HCT116 (cell line): Measurements from ENCODE around the gene ADGRG6. TPM values are rescaled to one million over a fixed set of nuclear protein-coding genes. Genes with fewer than 3 reads are reported as not detected.
A peak's percentile ranks its signal among the peaks of the same experiment; 100 is the strongest.

Source experiments
- ATAC-seq: fragments of 200-7000 bp; cut with Tn5 transposase; 2 replicates; pipeline ENCODE4 v1.9.1; 2020; ENCODE audit warnings: mild to moderate bottlenecking, moderate library complexity
- BruUV-seq: library from RNA; stranded (reverse); fragments of 400-500 nt; replicated peaks from 2 replicates; lab custom pipeline; 2021; lab: Mats Ljungman, UMichigan
- CTCF ChIA-PET: fragments of 300-600 bp; sonication (Branson Sonifier 250); formaldehyde crosslinking; loops from one replicate; lab custom pipeline; 2021; ENCODE audit warnings: antibody characterized with exemption; lab: Charles Lee
- POLR2A ChIA-PET: fragments of 300-600, 350-600 bp; sonication (Branson Sonifier 250); formaldehyde crosslinking; loops from one replicate; lab custom pipeline; 2021; ENCODE audit warnings: antibody characterized with exemption; lab: Charles Lee
- RAD21 ChIA-PET, 2 experiments: fragments of 300-600 bp; sonication (Branson Sonifier 250); formaldehyde crosslinking; loops; one replicate each; lab custom pipeline; 2023; ENCODE audit warnings: low total read pairs in 2 of 2; ENCODE audit not compliant: uncharacterized antibody in 2 of 2, unreplicated experiment in 2 of 2, low non-redundant PET in 1 of 2; lab: Charles Lee
- DNase-seq: peaks from one replicate; pipeline ENCODE4 v3.0.0-alpha.2; 2010; ENCODE audit warnings: low read depth, low spot score
- H2AFZ ChIP-seq: fragments of 200-600 bp; shearing (Covaris generic), sonication (generic); 2 replicates; pipeline ENCODE4 v1.6.1; 2017; ENCODE audit warnings: low read depth, mixed run types, mixed read lengths, antibody characterized with exemption, low read length; ENCODE audit not compliant: poor library complexity, severe bottlenecking
- H3K27ac ChIP-seq: 2 replicates; pipeline ENCODE4 v1.5.1; 2012; ENCODE audit warnings: low read depth, low read length
- H3K27me3 ChIP-seq: fragments of 200-600 bp; sonication (generic); 2 replicates; pipeline ENCODE4 v1.6.1; 2016; ENCODE audit warnings: mixed run types, low read length, mixed read lengths; ENCODE audit not compliant: insufficient read depth
- H3K36me3 ChIP-seq, 2 experiments: fragments of 200-500 bp in 1 of 2; fragments of 200-600 bp in 1 of 2; sonication (Bioruptor generic) in 1 of 2; sonication (generic) in 1 of 2; 2 replicates each; pipeline versions ENCODE4 v1.5.1 to v1.6.1; 2014 to 2016; ENCODE audit warnings: low read length in 2 of 2, inconsistent platforms in 1 of 2, mixed read lengths in 1 of 2, mixed run types in 1 of 2; ENCODE audit not compliant: insufficient read depth in 2 of 2, control insufficient read depth in 1 of 2
- H3K4me1 ChIP-seq, 2 experiments: fragments of 200-600 bp in 1 of 2; sonication (generic) in 1 of 2; 2 replicates each; pipeline versions ENCODE4 v1.5.1 to v1.6.1; 2012 to 2017; ENCODE audit warnings: low read length in 2 of 2, inconsistent platforms in 1 of 2, mild to moderate bottlenecking in 1 of 2, mixed read lengths in 1 of 2, mixed run types in 1 of 2, moderate library complexity in 1 of 2; ENCODE audit not compliant: insufficient read depth in 2 of 2, control insufficient read depth in 1 of 2
- H3K4me2 ChIP-seq: fragments of 200-600 bp; sonication (generic); 2 replicates; pipeline ENCODE4 v1.6.1; 2017; ENCODE audit warnings: mixed run types, low read length, mixed read lengths
- H3K4me3 ChIP-seq, 2 experiments: fragments of 200-600 bp in 1 of 2; sonication (generic) in 1 of 2; replicated peaks in 1 of 2; 2 replicates each; pipeline ENCODE4 v1.5.1; 2011 to 2016; ENCODE audit warnings: low read length in 2 of 2, control low read depth in 1 of 2, low read depth in 1 of 2, mild to moderate bottlenecking in 1 of 2, mixed read lengths in 1 of 2, mixed run types in 1 of 2
- H3K79me2 ChIP-seq: fragments of 200-600 bp; sonication (generic); 2 replicates; pipeline ENCODE4 v1.6.1; 2017; ENCODE audit warnings: mild to moderate bottlenecking, mixed run types, low read length, moderate library complexity, mixed read lengths; ENCODE audit not compliant: insufficient read depth
- H3K9ac ChIP-seq: fragments of 200-600 bp; sonication (generic); 2 replicates; pipeline ENCODE4 v1.6.1; 2016; ENCODE audit warnings: low read length, mixed read lengths
- H3K9me2 ChIP-seq: fragments of 200-600 bp; sonication (generic), shearing (Covaris generic); 2 replicates; pipeline ENCODE4 v1.6.1; 2017; ENCODE audit warnings: mixed run types, mild to moderate bottlenecking, moderate library complexity; ENCODE audit not compliant: insufficient read depth
- H3K9me3 ChIP-seq, 2 experiments: fragments of 200-500 bp in 1 of 2; fragments of 200-600 bp in 1 of 2; sonication (Bioruptor generic) in 1 of 2; sonication (generic) in 1 of 2; 2 replicates each; pipeline ENCODE4 v1.6.1; 2014 to 2017; ENCODE audit warnings: low read length in 2 of 2, mixed read lengths in 2 of 2, inconsistent platforms in 1 of 2, low read depth in 1 of 2, mild to moderate bottlenecking in 1 of 2, mixed run types in 1 of 2, moderate library complexity in 1 of 2; ENCODE audit not compliant: control insufficient read depth in 1 of 2, insufficient read depth in 1 of 2
- H4K20me1 ChIP-seq: fragments of 200-600 bp; sonication (generic), shearing (Covaris generic); 2 replicates; pipeline ENCODE4 v1.6.1; 2017; ENCODE audit warnings: mixed run types, mild to moderate bottlenecking, moderate library complexity; ENCODE audit not compliant: insufficient read depth
- ATF3 ChIP-seq: IDR thresholded peaks from 2 replicates; pipeline ENCODE4 v1.6.1; 2012
- CBX3 ChIP-seq: IDR thresholded peaks from 2 replicates; pipeline ENCODE4 v1.6.1; 2012; ENCODE audit warnings: low read depth
- EGR1 ChIP-seq: IDR thresholded peaks from 2 replicates; pipeline ENCODE4 v1.6.1; 2012; ENCODE audit warnings: low read depth
- ELF1 ChIP-seq: IDR thresholded peaks from 2 replicates; pipeline ENCODE4 v1.6.1; 2012; ENCODE audit warnings: low read depth, borderline replicate concordance
- FOSL1 ChIP-seq: IDR thresholded peaks from 2 replicates; pipeline ENCODE4 v1.6.1; 2012; ENCODE audit warnings: low read depth
- JUND ChIP-seq: IDR thresholded peaks from 2 replicates; pipeline ENCODE4 v1.6.1; 2012
- MAX ChIP-seq: IDR thresholded peaks from 2 replicates; pipeline ENCODE4 v1.6.1; 2012
- POLR2A ChIP-seq: IDR thresholded peaks from 2 replicates; pipeline ENCODE4 v1.7.0; 2011; ENCODE audit warnings: borderline replicate concordance; ENCODE audit not compliant: insufficient read depth, insufficient read length; ENCODE audit errors: extremely low read depth
- SIN3A ChIP-seq: IDR thresholded peaks from 2 replicates; pipeline ENCODE4 v1.6.1; 2012; ENCODE audit warnings: low read depth
- SP1 ChIP-seq: IDR thresholded peaks from 2 replicates; pipeline ENCODE4 v1.6.1; 2012; ENCODE audit warnings: low read depth
- SRF ChIP-seq: IDR thresholded peaks from 2 replicates; pipeline ENCODE4 v1.6.1; 2012; ENCODE audit warnings: low read depth
- TCF7L2 ChIP-seq: IDR thresholded peaks from 2 replicates; pipeline ENCODE4 v1.7.0; 2011; ENCODE audit warnings: borderline replicate concordance, inconsistent platforms; ENCODE audit not compliant: insufficient read depth, insufficient read length; ENCODE audit errors: extremely low read depth
- YY1 ChIP-seq: IDR thresholded peaks from 2 replicates; pipeline ENCODE4 v1.6.1; 2011; ENCODE audit warnings: low read length, low read depth, moderate library complexity, mild to moderate bottlenecking; ENCODE audit not compliant: insufficient replicate concordance; ENCODE audit errors: extremely low read depth
- ZNF274 ChIP-seq: fragments of 200-500 bp; sonication (Bioruptor generic); IDR thresholded peaks from 2 replicates; pipeline ENCODE4 v1.6.1; 2014; ENCODE audit warnings: mild to moderate bottlenecking, low read depth, low read length, inconsistent platforms
- intact Hi-C: fragments of 100-400 bp; cut with micrococcal nuclease; formaldehyde crosslinking; loops from 2 replicates; pipeline ENCODE4 v1.10.0; 2022
- total RNA-seq: library from RNA; stranded (reverse); gene quantifications from one replicate; pipeline ENCODE4 v1.2.1, GENCODE V29; 2021; ENCODE audit not compliant: unreplicated experiment
- TF ChIP-seq, protein P1 (sequence below): IDR thresholded peaks from 2 replicates; pipeline ENCODE4 v1.6.1; 2012; ENCODE audit warnings: low read depth

The ADGRG6 gene
- total RNA-seq, 1 experiment from 2014 or later: 67.9 TPM

- Histone ChIP-seq H3K9me3 (no peaks in the 10 kb centered on the region), H2AFZ (no peak overlapping the region), H3K4me3 (no peak overlapping the region), H4K20me1 (no peaks in the 10 kb centered on the region), H3K9ac (no peak overlapping the region), H3K4me1 (peaks cover 23 to 47% of the 10 kb centered on the region in 2 experiments), H3K9me2 (no peaks in the 10 kb centered on the region), H3K79me2 (peaks cover 60% of the 10 kb centered on the region), H3K27ac (peak overlapping the region; percentile 23; the same call in 1 of the 2 replicates), H3K36me3 (no peaks in the 10 kb centered on the region), H3K27me3 (no peaks in the 10 kb centered on the region), H3K4me2 (0 out of 2 replicates have a peak overlapping the region, but pooled peaks have one; percentile 7)
- BruUV-seq: no TSS peak
- no peak; the same call in 1 of the 2 replicates for ATAC-seq
- no peak for DNase-seq
- POLR2A ChIA-PET: no interaction called here
- no peak for TF ChIP-seq ZNF274
- TF ChIP-seq YY1: no peak
- TF ChIP-seq FOSL1: peak; percentile 35; the same call in 1 of the 2 replicates
- TF ChIP-seq, protein P1, sequence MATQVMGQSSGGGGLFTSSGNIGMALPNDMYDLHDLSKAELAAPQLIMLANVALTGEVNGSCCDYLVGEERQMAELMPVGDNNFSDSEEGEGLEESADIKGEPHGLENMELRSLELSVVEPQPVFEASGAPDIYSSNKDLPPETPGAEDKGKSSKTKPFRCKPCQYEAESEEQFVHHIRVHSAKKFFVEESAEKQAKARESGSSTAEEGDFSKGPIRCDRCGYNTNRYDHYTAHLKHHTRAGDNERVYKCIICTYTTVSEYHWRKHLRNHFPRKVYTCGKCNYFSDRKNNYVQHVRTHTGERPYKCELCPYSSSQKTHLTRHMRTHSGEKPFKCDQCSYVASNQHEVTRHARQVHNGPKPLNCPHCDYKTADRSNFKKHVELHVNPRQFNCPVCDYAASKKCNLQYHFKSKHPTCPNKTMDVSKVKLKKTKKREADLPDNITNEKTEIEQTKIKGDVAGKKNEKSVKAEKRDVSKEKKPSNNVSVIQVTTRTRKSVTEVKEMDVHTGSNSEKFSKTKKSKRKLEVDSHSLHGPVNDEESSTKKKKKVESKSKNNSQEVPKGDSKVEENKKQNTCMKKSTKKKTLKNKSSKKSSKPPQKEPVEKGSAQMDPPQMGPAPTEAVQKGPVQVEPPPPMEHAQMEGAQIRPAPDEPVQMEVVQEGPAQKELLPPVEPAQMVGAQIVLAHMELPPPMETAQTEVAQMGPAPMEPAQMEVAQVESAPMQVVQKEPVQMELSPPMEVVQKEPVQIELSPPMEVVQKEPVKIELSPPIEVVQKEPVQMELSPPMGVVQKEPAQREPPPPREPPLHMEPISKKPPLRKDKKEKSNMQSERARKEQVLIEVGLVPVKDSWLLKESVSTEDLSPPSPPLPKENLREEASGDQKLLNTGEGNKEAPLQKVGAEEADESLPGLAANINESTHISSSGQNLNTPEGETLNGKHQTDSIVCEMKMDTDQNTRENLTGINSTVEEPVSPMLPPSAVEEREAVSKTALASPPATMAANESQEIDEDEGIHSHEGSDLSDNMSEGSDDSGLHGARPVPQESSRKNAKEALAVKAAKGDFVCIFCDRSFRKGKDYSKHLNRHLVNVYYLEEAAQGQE: no peak
- TF ChIP-seq ELF1: no peak
- TF ChIP-seq TCF7L2: peak; percentile 33
- TF ChIP-seq SP1: no peak
- no peak for TF ChIP-seq MAX
- no peak for TF ChIP-seq SRF
- 0 out of 2 replicates have a peak, but pooled peaks have one; percentile 21 for TF ChIP-seq CBX3
- no peak for TF ChIP-seq ATF3
- TF ChIP-seq SIN3A: no peak
- TF ChIP-seq POLR2A: no peak
- peak; percentile 35 for TF ChIP-seq JUND
- no peak for TF ChIP-seq EGR1
- intact Hi-C loops: no loop called here
- CTCF ChIA-PET: no interaction called here
- RAD21 ChIA-PET: no interaction called here
Observed at GRCh38 chr6:142333431-142333830, 31.6 kb downstream of the ADGRG6 start.
